Activated naive CD8-positive, alpha-beta T cell treated with anti-CD3 and anti-CD28 coated beads for 36 hours (primary cell): Measurements from ENCODE around the gene NPLOC4. TPM values are rescaled to one million over a fixed set of nuclear protein-coding genes. Genes with fewer than 3 reads are reported as not detected.

ENCODE experiments used
- DNase-seq: peaks from one replicate; pipeline ENCODE4 v3.0.0; 2021
- H3K27ac Mint-ChIP-seq: one replicate; pipeline ENCODE4 v1.8.0; 2022; ENCODE audit warnings: mild to moderate bottlenecking, moderate library complexity, mixed read lengths
- H3K27me3 Mint-ChIP-seq: one replicate; pipeline ENCODE4 v1.8.0; 2022; ENCODE audit warnings: mild to moderate bottlenecking, mixed read lengths
- H3K36me3 Mint-ChIP-seq: one replicate; pipeline ENCODE4 v1.8.0; 2021; ENCODE audit warnings: mild to moderate bottlenecking, mixed read lengths
- H3K4me1 Mint-ChIP-seq: one replicate; pipeline ENCODE4 v1.8.0; 2021; ENCODE audit warnings: mixed read lengths
- H3K4me3 Mint-ChIP-seq: one replicate; pipeline ENCODE4 v1.8.0; 2022; ENCODE audit warnings: mild to moderate bottlenecking, moderate library complexity, mixed read lengths
- H3K9me3 Mint-ChIP-seq: one replicate; pipeline ENCODE4 v1.8.0; 2022; ENCODE audit warnings: mixed read lengths
- total RNA-seq, 2 experiments: library from RNA; stranded (reverse); gene quantifications; one replicate each; pipeline ENCODE4 v1.2.3, GENCODE V29; 2021

NPLOC4 gene
- total RNA-seq, 2 experiments from 2014 or later = 103 TPM

GRCh38 chr17:81515530-81516041 lies 121.3 kb downstream of the NPLOC4 start:
- peaks cover 14% of the 10 kb centered on the region for H3K4me1 Mint-ChIP-seq
- H3K4me3 Mint-ChIP-seq = peak overlapping the region; percentile 90
- H3K9me3 Mint-ChIP-seq = no peaks in the 10 kb centered on the region
- peaks cover 17% of the 10 kb centered on the region for H3K36me3 Mint-ChIP-seq
- H3K27ac Mint-ChIP-seq = peak overlapping the region; percentile 90
- DNase-seq = no peak
- H3K27me3 Mint-ChIP-seq = peaks cover 7% of the 10 kb centered on the region

- Mint-ChIP-seq H3K4me1 (peaks cover 18% of the 10 kb centered on the region), H3K36me3 (peaks cover 24% of the 10 kb centered on the region), H3K9me3 (no peaks in the 10 kb centered on the region), H3K27ac (peak overlapping the region; percentile 90), H3K4me3 (peak overlapping the region; percentile 90), H3K27me3 (peaks cover 7% of the 10 kb centered on the region)
- peak; percentile 82 for DNase-seq
Measured at GRCh38 chr17:81514739-81515529, 122.0 kb downstream of the NPLOC4 start.

GRCh38 chr17:81514489-81514738 lies 122.5 kb downstream of the NPLOC4 start:
- H3K27ac Mint-ChIP-seq = peak overlapping the region; percentile 91
- H3K36me3 Mint-ChIP-seq = peaks cover 29% of the 10 kb centered on the region
- H3K9me3 Mint-ChIP-seq = no peaks in the 10 kb centered on the region

GRCh38 chr17:81513753-81514488 lies 123.0 kb downstream of the NPLOC4 start:
- peak; percentile 67 for DNase-seq
- peaks cover 11% of the 10 kb centered on the region for H3K27me3 Mint-ChIP-seq
- peak overlapping the region; percentile 91 for H3K27ac Mint-ChIP-seq
- peak overlapping the region; percentile 87 for H3K4me3 Mint-ChIP-seq
- H3K9me3 Mint-ChIP-seq = peaks cover 1% of the 10 kb centered on the region
- H3K36me3 Mint-ChIP-seq = peaks cover 34% of the 10 kb centered on the region
- H3K4me1 Mint-ChIP-seq = peaks cover 28% of the 10 kb centered on the region

More at GRCh38 chr17:81514489-81514738, 122.5 kb downstream of the NPLOC4 start:
- peaks cover 7% of the 10 kb centered on the region for H3K27me3 Mint-ChIP-seq
- DNase-seq = no peak
- peaks cover 23% of the 10 kb centered on the region for H3K4me1 Mint-ChIP-seq
- H3K4me3 Mint-ChIP-seq = peak overlapping the region; percentile 87

GRCh38 chr17:81513372-81513752 lies 123.5 kb downstream of the NPLOC4 start:
- peak overlapping the region; percentile 91 for H3K27ac Mint-ChIP-seq

GRCh38 chr17:81512562-81513371 lies 124.1 kb downstream of the NPLOC4 start, which contains the start of gene ACTG1:
TSS of gene ACTG1 (minus strand) at chr17:81512799. CDS start at chr17:81512354, 445 bp downstream.
- H3K27me3 Mint-ChIP-seq = peaks cover 11% of the 10 kb centered on the region
- peaks cover 1% of the 10 kb centered on the region for H3K9me3 Mint-ChIP-seq
- H3K36me3 Mint-ChIP-seq = peaks cover 43% of the 10 kb centered on the region
- H3K4me1 Mint-ChIP-seq = peaks cover 28% of the 10 kb centered on the region
- peak within 1 kb of the TSS; percentile 93 for H3K27ac Mint-ChIP-seq
- DNase-seq = peak; percentile 91
- H3K4me3 Mint-ChIP-seq = peak within 1 kb of the TSS; percentile 96

More at GRCh38 chr17:81513372-81513752, 123.5 kb downstream of the NPLOC4 start:
- peaks cover 11% of the 10 kb centered on the region for H3K27me3 Mint-ChIP-seq
- DNase-seq = peak; percentile 83
- H3K4me1 Mint-ChIP-seq = peaks cover 32% of the 10 kb centered on the region
- peaks cover 39% of the 10 kb centered on the region for H3K36me3 Mint-ChIP-seq
- peak overlapping the region; percentile 87 for H3K4me3 Mint-ChIP-seq
- peaks cover 1% of the 10 kb centered on the region for H3K9me3 Mint-ChIP-seq

GRCh38 chr17:81511804-81512561 lies 124.9 kb downstream of the NPLOC4 start:
- DNase-seq = no peak

GRCh38 chr17:81511554-81511803 lies 125.4 kb downstream of the NPLOC4 start:
- H3K4me3 Mint-ChIP-seq = peak overlapping the region; percentile 96
- H3K27ac Mint-ChIP-seq = peak overlapping the region; percentile 93
- H3K36me3 Mint-ChIP-seq = peaks cover 43% of the 10 kb centered on the region
- DNase-seq = no peak
- peaks cover 1% of the 10 kb centered on the region for H3K9me3 Mint-ChIP-seq
- peaks cover 27% of the 10 kb centered on the region for H3K4me1 Mint-ChIP-seq
- H3K27me3 Mint-ChIP-seq = peaks cover 11% of the 10 kb centered on the region

More at GRCh38 chr17:81511804-81512561, 124.9 kb downstream of the NPLOC4 start:
- H3K4me3 Mint-ChIP-seq = peak overlapping the region; percentile 96
- H3K27ac Mint-ChIP-seq = peak overlapping the region; percentile 93
- H3K4me1 Mint-ChIP-seq = peaks cover 30% of the 10 kb centered on the region
- H3K36me3 Mint-ChIP-seq = peaks cover 43% of the 10 kb centered on the region
- peaks cover 11% of the 10 kb centered on the region for H3K27me3 Mint-ChIP-seq
- H3K9me3 Mint-ChIP-seq = peaks cover 1% of the 10 kb centered on the region

- no peak for DNase-seq
- H3K9me3 Mint-ChIP-seq = peaks cover 1% of the 10 kb centered on the region
- H3K27me3 Mint-ChIP-seq = peaks cover 11% of the 10 kb centered on the region
- H3K4me3 Mint-ChIP-seq = peak overlapping the region; percentile 96
- H3K36me3 Mint-ChIP-seq = peaks cover 43% of the 10 kb centered on the region
- H3K27ac Mint-ChIP-seq = peak overlapping the region; percentile 93
- H3K4me1 Mint-ChIP-seq = peaks cover 22% of the 10 kb centered on the region
Measured at GRCh38 chr17:81510785-81511553, 125.9 kb downstream of the NPLOC4 start.

- H3K4me3 Mint-ChIP-seq = peak overlapping the region; percentile 96
- H3K27ac Mint-ChIP-seq = peak overlapping the region; percentile 93
- H3K36me3 Mint-ChIP-seq = peaks cover 43% of the 10 kb centered on the region
- peaks cover 1% of the 10 kb centered on the region for H3K9me3 Mint-ChIP-seq
- no peak for DNase-seq
- H3K4me1 Mint-ChIP-seq = peaks cover 21% of the 10 kb centered on the region
- peaks cover 11% of the 10 kb centered on the region for H3K27me3 Mint-ChIP-seq
Measured at GRCh38 chr17:81509972-81510784, 126.7 kb downstream of the NPLOC4 start.

- Mint-ChIP-seq H3K4me1 (peaks cover 21% of the 10 kb centered on the region), H3K27me3 (peaks cover 11% of the 10 kb centered on the region)
Measured at GRCh38 chr17:81509207-81509971, 127.5 kb downstream of the NPLOC4 start.

GRCh38 chr17:81508639-81509206 lies 128.2 kb downstream of the NPLOC4 start:
- peaks cover 21% of the 10 kb centered on the region for H3K4me1 Mint-ChIP-seq
- peaks cover 43% of the 10 kb centered on the region for H3K36me3 Mint-ChIP-seq
- H3K4me3 Mint-ChIP-seq = peak overlapping the region; percentile 96
- H3K27ac Mint-ChIP-seq = peak overlapping the region; percentile 93
- no peak for DNase-seq
- peaks cover 11% of the 10 kb centered on the region for H3K27me3 Mint-ChIP-seq
- H3K9me3 Mint-ChIP-seq = peaks cover 1% of the 10 kb centered on the region

More at GRCh38 chr17:81509207-81509971, 127.5 kb downstream of the NPLOC4 start:
- H3K9me3 Mint-ChIP-seq = peaks cover 1% of the 10 kb centered on the region
- DNase-seq = no peak
- H3K27ac Mint-ChIP-seq = peak overlapping the region; percentile 93
- peak overlapping the region; percentile 96 for H3K4me3 Mint-ChIP-seq
- peaks cover 43% of the 10 kb centered on the region for H3K36me3 Mint-ChIP-seq
